Measurements from ENCODE around the gene IPMK.

Gene IPMK

GRCh38 chr10:58267713-58268453 lies at the start of gene IPMK:
TSS of gene IPMK (minus strand) at chr10:58267894. CDS start at chr10:58267611, 283 bp downstream.
- peak; percentile 93 for DNase-seq

- no peak for DNase-seq
These were observed 49.2 kb upstream of the IPMK start for GRCh38 chr10:58316874-58317273.

GRCh38 chr10:58311026-58311425 lies 43.3 kb upstream of the IPMK start:
- DNase-seq: no peak

GRCh38 chr10:58307676-58308075 lies 40.0 kb upstream of the IPMK start:
- DNase-seq: no peak

GRCh38 chr10:58305821-58306220 lies 38.1 kb upstream of the IPMK start:
- no peak for DNase-seq

- DNase-seq: no peak
These were observed 36.5 kb upstream of the IPMK start for GRCh38 chr10:58304099-58304633.

GRCh38 chr10:58302254-58302653 lies 34.6 kb upstream of the IPMK start:
- DNase-seq: no peak

- DNase-seq: no peak
These were observed 33.0 kb upstream of the IPMK start for GRCh38 chr10:58300676-58301075.

- DNase-seq: peak; percentile 34
These were observed 31.9 kb upstream of the IPMK start for GRCh38 chr10:58299580-58299979.

GRCh38 chr10:58293989-58294388 lies 26.3 kb upstream of the IPMK start:
- no peak for DNase-seq

- peak; percentile 22 for DNase-seq
These were observed 24.0 kb upstream of the IPMK start for GRCh38 chr10:58291538-58292174.

GRCh38 chr10:58282615-58283014 lies 14.9 kb upstream of the IPMK start:
- DNase-seq: no peak

- no peak for DNase-seq
These were observed 13.5 kb upstream of the IPMK start for GRCh38 chr10:58281092-58281752.

GRCh38 chr10:58280477-58280876 lies 12.8 kb upstream of the IPMK start:
- no peak for DNase-seq

- no peak for DNase-seq
These were observed 11.2 kb upstream of the IPMK start for GRCh38 chr10:58278962-58279307.

GRCh38 chr10:58278274-58278961 lies 10.7 kb upstream of the IPMK start:
- DNase-seq: no peak

GRCh38 chr10:58275908-58276307 lies 8.2 kb upstream of the IPMK start:
- no peak for DNase-seq

GRCh38 chr10:58275261-58275660 lies 7.6 kb upstream of the IPMK start:
- no peak for DNase-seq

- no peak for DNase-seq
These were observed 2.1 kb upstream of the IPMK start for GRCh38 chr10:58269782-58270290.

- peak; percentile 95 for DNase-seq
These were observed 1.5 kb upstream of the IPMK start, which contains the start of gene CISD1 for GRCh38 chr10:58268946-58269781. TSS of gene CISD1 (plus strand) at chr10:58269162. CDS start at chr10:58269274, 112 bp downstream.

- no peak for DNase-seq
These were observed 806 bp upstream of the IPMK start for GRCh38 chr10:58268454-58268945.

Data from retina (tissue), 1 donor.